Activated CD8-positive, alpha-beta memory T cell treated with anti-CD3 and anti-CD28 coated beads, Interleukin-2, amount 50 U/mL, for 4 hours (primary cell): ENCODE results near the gene ENPP6.
"Not testable (repeated sequence)": the region's sequence is repeated elsewhere in the genome, so short reads cannot be mapped to it uniquely, and the experiment has no call there.

Source experiments
- DNase-seq: peaks from one replicate; pipeline ENCODE4 v3.0.0-alpha.2; 2020

Gene ENPP6

DNA sequence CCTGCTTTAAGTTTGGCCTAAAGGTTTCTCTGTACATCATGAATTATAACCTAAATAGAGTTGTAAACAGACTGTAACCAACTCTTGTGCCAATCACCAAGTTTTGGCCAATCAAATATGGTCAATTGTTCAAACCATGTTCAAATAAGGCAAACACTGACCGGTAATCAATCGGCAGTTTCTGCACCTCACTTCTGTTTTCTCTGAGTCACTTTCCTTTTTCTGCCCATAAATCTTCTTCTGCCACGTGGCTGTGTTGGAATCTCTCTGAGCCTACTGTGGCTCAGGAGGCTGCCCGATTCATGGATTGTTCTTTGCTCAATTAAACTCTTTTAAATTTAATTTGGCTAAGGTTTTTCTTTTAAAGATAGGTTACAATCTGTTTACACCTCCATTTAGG, 16.5 kb upstream of the ENPP6 start:
- no peak for DNase-seq

GRCh38 chr4:184232975-184233374, 15.3 kb upstream of the ENPP6 start:
- DNase-seq = no peak

- DNase-seq = no peak
Measured at GRCh38 chr4:184232202-184232601, 14.5 kb upstream of the ENPP6 start.

DNA sequence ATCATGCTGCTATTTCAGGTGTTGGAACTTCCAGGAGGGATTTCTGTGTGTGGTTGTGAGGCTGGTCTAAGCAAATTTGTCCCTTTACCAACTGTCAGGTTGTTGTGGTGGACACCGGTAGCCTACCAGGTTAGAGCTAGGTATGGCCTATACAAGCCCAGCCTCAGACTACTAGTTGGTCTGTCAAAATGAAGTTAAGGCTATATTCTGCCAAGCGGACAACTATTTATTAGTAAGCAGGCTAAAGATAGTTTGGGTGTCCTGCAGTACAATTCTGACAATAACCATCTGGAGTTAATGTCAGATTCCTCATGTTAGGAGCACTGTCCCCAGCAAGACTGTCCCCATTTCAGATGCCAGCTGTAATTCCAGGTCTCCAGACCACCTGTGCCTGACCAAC, 13.9 kb upstream of the ENPP6 start:
- no peak for DNase-seq

GRCh38 chr4:184228056-184228705, 10.5 kb upstream of the ENPP6 start:
- DNase-seq = no peak

GRCh38 chr4:184216515-184216914, 1.2 kb downstream of the ENPP6 start:
- DNase-seq = no peak

GRCh38 chr4:184215709-184216328, 1.9 kb downstream of the ENPP6 start:
- no peak for DNase-seq

DNA sequence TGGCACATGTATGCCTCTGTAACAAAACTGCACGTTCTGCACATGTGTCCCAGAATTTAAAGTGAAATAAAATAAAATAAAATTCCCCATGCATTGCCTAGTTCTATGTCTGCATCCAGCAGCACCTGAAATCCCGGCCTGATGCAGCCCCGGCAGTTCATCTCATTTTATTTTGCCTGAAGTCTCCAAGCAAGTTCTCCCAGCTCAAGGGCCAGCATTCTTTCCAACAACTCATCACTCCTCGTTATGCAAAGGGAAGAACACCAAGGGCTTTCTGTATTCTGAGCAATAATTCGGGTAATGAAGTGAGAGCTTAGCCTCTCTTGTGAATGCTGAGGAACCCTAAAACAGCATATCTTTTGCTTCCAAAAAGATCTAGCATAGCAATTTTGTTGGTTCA, 2.7 kb downstream of the ENPP6 start:
- DNase-seq = no peak

DNA sequence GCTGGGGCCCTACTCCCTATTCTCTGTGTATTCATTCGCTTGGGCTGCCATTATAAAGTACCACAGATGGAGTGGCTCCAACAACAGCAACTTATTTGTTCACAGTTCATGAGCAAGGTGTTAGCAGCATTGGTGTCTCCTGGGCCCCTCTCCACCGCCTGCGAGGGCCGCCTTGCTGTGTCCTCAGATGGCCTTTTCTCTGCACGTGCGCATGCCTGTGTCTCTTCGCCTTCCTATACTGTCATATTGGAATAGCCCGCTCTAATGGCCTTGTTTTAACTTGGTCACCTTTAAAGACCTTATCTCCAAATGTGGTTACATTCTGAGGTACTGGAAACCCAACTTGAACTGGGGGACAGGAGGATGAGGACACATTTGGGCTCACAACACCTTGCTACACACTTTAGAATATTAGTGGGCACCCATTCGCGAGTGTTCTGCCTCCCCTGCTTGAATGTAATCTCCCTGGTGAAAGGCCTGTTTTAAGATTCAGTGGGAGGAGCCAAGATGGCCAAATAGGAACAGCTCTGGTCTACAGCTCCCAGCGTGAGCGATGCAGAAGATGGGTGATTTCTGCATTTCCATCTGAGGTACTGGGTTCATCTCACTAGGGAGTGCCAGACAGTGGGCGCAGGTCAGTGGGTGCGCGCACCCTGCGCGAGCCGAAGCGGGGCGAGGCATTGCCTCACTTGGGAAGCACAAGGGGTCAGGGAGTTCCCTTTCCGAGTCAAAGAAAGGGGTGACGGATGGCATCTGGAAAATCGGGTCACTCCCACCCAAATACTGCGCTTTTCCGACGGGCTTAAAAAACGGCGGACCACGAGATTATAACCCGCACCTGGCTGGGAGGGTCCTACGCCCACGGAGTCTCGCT, 9.7 kb downstream of the ENPP6 start:
- DNase-seq = not testable (repeated sequence)

- no peak for DNase-seq
Measured at GRCh38 chr4:184205243-184205642, 12.4 kb downstream of the ENPP6 start.

- no peak for DNase-seq
Measured at GRCh38 chr4:184203300-184203699, 14.4 kb downstream of the ENPP6 start.

DNA sequence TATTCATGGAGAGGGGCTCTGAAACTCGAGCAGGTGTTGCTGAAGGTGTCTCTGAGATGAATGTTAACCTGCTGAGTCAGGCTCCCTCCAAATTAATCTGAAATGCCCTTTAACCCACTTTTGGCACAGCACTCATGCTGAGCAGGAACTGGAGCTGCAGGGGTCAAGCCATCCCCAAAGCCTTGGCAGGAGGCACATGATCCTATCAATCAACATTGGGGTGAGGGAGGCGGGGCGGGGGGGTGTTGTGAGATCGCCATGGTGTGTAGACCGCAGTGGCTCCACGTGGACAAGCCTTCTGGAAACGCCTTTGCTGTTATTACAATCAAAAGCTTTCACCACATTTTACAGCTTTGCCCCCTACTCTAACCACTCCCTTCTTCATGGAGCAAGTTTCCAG, 16.5 kb downstream of the ENPP6 start:
- DNase-seq = no peak

- DNase-seq = no peak
Measured at GRCh38 chr4:184200296-184200695, 17.4 kb downstream of the ENPP6 start.

GRCh38 chr4:184199780-184200179, 17.9 kb downstream of the ENPP6 start:
- no peak for DNase-seq

DNA sequence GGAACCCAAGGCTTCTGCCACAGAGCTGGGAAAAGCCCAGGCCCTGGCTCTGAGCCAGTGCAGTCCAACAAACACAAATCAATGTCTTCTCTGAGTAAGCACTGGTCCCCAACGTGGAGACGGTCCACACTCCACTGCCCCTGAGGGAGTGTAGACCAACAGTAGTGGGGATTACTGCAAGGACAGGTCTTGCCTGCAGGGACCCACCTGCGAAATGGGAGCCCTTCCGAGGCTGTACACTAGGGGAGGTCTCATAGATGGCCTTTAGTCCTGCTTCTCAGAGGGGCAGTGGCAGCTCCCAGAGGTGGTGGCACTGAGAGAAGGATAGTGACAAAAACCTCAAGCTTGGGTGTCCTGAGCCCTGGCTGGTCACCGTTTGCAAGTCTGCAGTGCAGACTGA, 19.5 kb downstream of the ENPP6 start:
- no peak for DNase-seq

DNA sequence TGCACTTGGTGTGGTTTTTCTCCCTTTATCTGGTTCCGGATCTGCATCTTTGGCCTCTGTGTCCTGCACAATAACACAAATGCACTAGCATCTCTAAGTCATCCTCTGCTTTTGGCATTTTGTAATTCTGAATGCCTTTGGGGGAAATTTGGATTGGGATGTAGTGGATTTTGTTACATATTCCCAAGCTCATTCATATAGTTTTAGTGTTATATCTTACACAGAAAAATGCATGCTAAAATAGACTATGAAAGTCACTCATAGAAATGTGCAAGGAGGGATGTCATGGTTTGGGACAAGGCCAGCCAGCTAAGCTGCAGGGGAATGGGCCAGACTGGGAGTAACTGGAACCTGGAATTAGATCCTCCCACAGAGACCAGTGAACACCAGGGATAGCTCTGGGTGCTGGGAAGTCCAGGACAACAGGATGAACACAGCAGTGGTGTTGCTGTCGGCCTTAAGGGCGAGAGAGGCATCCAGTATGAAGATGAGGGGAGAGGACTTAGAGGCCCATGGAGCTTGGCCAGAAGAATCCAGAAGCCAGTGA, 20.1 kb downstream of the ENPP6 start:
- no peak for DNase-seq

GRCh38 chr4:184196730-184197385, 20.8 kb downstream of the ENPP6 start:
- DNase-seq = no peak

DNA sequence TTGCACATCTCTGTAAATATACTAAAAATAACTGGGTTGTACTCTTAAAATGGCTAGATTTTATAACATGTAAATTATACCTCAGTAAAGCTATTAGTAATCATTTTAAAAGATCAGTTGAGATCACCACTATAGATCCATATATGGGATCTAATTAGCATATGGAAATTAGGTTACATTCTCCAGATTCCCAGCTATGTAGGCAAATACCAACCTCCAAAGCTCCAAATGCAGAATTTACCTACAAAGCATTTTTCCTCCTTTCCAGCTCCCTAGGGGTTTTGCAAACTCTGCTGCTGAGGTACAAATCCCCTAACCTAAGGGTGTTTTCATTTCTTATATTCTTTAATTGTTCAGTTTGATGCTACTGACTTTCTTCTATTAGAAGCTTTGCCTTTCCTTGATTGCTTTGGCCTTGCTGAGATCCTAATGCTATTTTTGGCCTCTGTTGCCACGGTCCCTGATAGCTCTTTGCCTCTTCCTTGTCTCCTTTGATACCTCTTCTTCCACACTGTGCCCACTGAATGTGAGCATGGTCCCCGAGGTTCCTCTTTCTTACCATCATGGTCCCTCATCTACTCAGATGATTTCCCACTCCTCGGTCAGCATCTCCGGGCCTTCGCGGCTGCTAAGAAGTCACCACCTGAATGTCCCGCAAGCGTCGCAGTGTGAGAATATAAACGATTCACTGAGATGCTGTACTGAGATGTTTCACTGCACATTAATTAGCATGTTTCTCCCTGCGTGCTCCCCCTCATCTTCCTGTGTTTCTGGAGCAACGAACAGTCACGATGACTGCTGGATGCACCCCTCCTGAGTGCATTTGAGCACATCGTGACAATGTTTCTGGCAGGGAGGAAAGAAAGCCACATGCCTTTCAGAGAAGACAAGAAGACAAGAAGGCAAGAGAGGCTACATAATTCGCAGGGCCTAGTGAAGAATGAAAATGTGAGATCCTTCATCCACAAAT, 23.8 kb downstream of the ENPP6 start:
- DNase-seq = no peak

DNA sequence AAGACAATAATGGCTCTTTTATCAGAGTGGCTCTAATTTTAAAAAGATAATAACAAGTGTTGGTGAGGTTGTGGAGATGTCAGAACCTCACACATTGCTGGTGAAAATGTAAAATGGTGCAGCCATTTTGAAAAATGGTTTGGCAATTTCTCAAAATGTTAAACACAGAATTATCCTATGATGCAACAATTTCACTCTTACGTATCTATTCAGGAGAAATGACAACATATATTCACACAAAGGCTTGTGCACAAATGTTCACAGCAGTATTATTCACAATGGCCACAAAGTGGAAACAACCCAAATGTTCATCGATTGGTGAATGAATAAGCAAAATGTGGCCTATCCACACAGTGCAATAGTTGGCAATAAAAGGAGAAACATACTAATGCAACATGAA, 24.7 kb downstream of the ENPP6 start:
- no peak for DNase-seq

DNA sequence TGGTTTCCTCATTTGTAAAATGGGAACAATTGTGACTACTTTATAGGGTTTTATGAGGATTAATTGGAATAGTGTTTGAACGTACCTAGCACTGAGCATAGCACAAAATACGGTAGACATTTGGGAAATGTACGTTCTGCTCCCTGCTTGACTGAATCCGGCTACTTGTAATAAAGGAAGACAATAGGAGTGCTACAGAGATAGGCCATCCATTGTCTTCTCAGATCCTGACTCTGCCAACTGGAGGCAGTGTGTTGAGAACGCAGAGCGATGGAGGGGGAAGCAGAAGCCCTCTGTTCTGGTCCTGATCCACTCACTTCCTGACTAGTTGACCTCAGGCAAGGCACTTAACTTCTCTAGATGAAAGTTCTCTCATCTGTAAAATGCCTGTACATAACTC, 26.4 kb downstream of the ENPP6 start:
- no peak for DNase-seq

DNA sequence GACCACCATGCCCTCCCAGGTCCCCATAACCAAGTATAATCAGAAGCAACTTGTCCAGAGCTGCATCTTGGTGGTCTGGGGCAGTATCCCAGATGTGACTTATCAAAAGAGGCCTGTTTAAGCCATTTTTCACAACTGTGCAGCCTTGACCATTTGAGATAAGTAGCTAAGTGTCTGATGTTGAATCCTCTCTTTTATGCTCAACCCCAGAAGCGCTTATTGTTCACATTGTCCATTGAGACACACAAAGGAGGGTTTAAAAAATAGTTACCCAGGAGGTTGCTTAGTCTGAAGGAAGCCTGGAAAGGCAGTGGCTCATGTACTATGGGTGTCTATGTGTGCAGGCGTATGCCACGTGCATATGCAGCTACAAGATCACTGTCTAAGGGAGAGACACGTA, 27.0 kb downstream of the ENPP6 start:
- no peak for DNase-seq

DNA sequence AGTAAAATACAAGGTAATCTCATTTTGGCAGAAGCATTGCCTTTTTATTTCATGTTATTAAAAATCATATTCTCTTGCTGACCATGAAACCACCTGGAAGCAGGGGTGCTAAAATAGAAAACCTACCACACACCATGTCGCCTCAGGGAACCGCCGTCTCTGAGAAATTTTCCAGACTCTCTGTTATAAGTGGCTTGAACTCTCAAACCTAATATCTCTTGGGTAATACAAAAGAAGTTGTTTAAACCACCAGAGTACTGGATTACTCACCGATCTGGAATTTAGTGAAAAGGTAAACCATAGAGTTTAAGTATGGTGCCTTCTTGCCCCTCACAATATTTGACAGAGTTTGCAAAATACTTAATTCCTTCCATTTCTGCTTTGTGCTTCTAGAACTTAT, 27.7 kb downstream of the ENPP6 start:
- DNase-seq = no peak
